B cell (primary cell): ENCODE measurements around the gene CHD9. TPM values are rescaled to one million over a fixed set of nuclear protein-coding genes. Genes with fewer than 3 reads are reported as not detected.

ENCODE experiments used
- ATAC-seq: fragments of 200-7000 bp; cut with Tn5 transposase; one replicate; pipeline ENCODE4 v1.10.0; 2021; ENCODE audit warnings: low read depth, mild to moderate bottlenecking, moderate number of reproducible peaks, moderate library complexity
- CTCF ChIA-PET: fragments of 350-600 bp; sonication (Branson Sonifier 250); formaldehyde crosslinking; loops from one replicate; lab custom pipeline; 2021; ENCODE audit warnings: antibody characterized with exemption, inconsistent platforms; lab: Charles Lee
- POLR2A ChIA-PET: fragments of 350-600 bp; sonication (Branson Sonifier 250); formaldehyde crosslinking; loops from one replicate; lab custom pipeline; 2021; ENCODE audit warnings: antibody characterized with exemption; lab: Charles Lee
- DNase-seq: peaks from one replicate; pipeline ENCODE4 v3.0.0; 2013
- H2AFZ ChIP-seq: 2 replicates; pipeline ENCODE4 v1.6.1; 2012; ENCODE audit warnings: mild to moderate bottlenecking, low read depth, low read length; ENCODE audit not compliant: insufficient read depth, poor library complexity, severe bottlenecking
- H3K27ac ChIP-seq, 2 donors: 1 replicate in 1 of 2; 2 replicates in 1 of 2; pipeline ENCODE4 v1.5.1; 2012 to 2013; ENCODE audit warnings: low read length in 2 of 2, mild to moderate bottlenecking in 2 of 2, moderate library complexity in 1 of 2
- H3K27me3 ChIP-seq, 4 experiments: fragments of 200-600 bp in 1 of 4; sonication (generic) in 1 of 4; replicated peaks in 1 of 4; 1 replicate in 2 of 4; 2 replicates in 2 of 4; pipeline versions ENCODE4 v1.6.1 to v1.7.0; 2013 to 2016; ENCODE audit warnings: low read length in 3 of 4, mild to moderate bottlenecking in 2 of 4, mixed read lengths in 1 of 4, moderate library complexity in 1 of 4; ENCODE audit not compliant: insufficient read depth in 4 of 4, control insufficient read depth in 3 of 4; ENCODE audit errors: control extremely low read depth in 1 of 4
- H3K36me3 ChIP-seq, 2 experiments: replicated peaks in 1 of 2; 1 replicate in 1 of 2; 2 replicates in 1 of 2; pipeline versions ENCODE4 v1.6.1 to v1.7.1; 2013; ENCODE audit warnings: low read length in 1 of 2; ENCODE audit not compliant: insufficient read depth in 2 of 2, control insufficient read depth in 1 of 2; ENCODE audit errors: control extremely low read depth in 1 of 2, extremely low read depth in 1 of 2
- H3K4me1 ChIP-seq, 2 donors: fragments of 200-600 bp in 1 of 2; sonication (generic) in 1 of 2; 1 replicate in 1 of 2; 2 replicates in 1 of 2; pipeline versions ENCODE4 v1.5.1 to v1.6.1; 2013 to 2017; ENCODE audit warnings: low read length in 2 of 2; ENCODE audit not compliant: control insufficient read depth in 2 of 2, insufficient read depth in 2 of 2
- H3K4me2 ChIP-seq: replicated peaks from 2 replicates; pipeline ENCODE3; 2012; ENCODE audit warnings: mild to moderate bottlenecking, low read depth, low read length; ENCODE audit not compliant: poor library complexity, severe bottlenecking
- H3K4me3 ChIP-seq, 5 experiments: fragments of 200-600 bp in 1 of 5; sonication (generic) in 1 of 5; 1 replicate in 3 of 5; 2 replicates in 2 of 5; pipeline versions ENCODE4 v1.5.1 to v1.7.0; 2011 to 2016; ENCODE audit warnings: low read length in 4 of 5, mild to moderate bottlenecking in 4 of 5, low read depth in 2 of 5, control low read depth in 1 of 5, moderate library complexity in 1 of 5; ENCODE audit not compliant: insufficient read depth in 1 of 5; ENCODE audit errors: control extremely low read depth in 1 of 5, extremely low read depth in 1 of 5
- H3K79me2 ChIP-seq: fragments of 200-600 bp; sonication (generic); one replicate; pipeline ENCODE4 v1.6.0; 2016; ENCODE audit warnings: low read length; ENCODE audit not compliant: control insufficient read depth, insufficient read depth
- H3K9ac ChIP-seq: fragments of 200-600 bp; sonication (generic); 2 replicates; pipeline ENCODE4 v1.6.1; 2017; ENCODE audit warnings: mild to moderate bottlenecking, low read length, moderate library complexity
- H3K9me3 ChIP-seq, 3 donors: one replicate each; pipeline versions ENCODE4 v1.6.1 to v1.7.1; 2013; ENCODE audit warnings: low read length in 2 of 3; ENCODE audit not compliant: control insufficient read depth in 2 of 3, insufficient read depth in 1 of 3; ENCODE audit errors: control extremely low read depth in 1 of 3
- H4K20me1 ChIP-seq: 2 replicates; pipeline ENCODE4 v1.6.0; 2012; ENCODE audit warnings: mild to moderate bottlenecking, low read length; ENCODE audit not compliant: insufficient read depth, control insufficient read depth, poor library complexity, severe bottlenecking
- H3K27ac Mint-ChIP-seq: one replicate; pipeline ENCODE4 v1.8.0; 2021; ENCODE audit warnings: mixed read lengths
- H3K27me3 Mint-ChIP-seq: one replicate; pipeline ENCODE4 v1.8.0; 2021; ENCODE audit warnings: mixed read lengths
- H3K4me1 Mint-ChIP-seq: one replicate; pipeline ENCODE4 v1.8.0; 2021; ENCODE audit warnings: mixed read lengths
- H3K4me3 Mint-ChIP-seq: one replicate; pipeline ENCODE4 v1.8.0; 2021; ENCODE audit warnings: mixed read lengths
- H3K9me3 Mint-ChIP-seq: one replicate; pipeline ENCODE4 v1.8.0; 2022; ENCODE audit warnings: mixed read lengths; ENCODE audit not compliant: insufficient read depth
- EZH2 ChIP-seq: IDR thresholded peaks from 2 replicates; pipeline ENCODE4 v1.6.1; 2012; ENCODE audit warnings: borderline replicate concordance, low read depth, mild to moderate bottlenecking, moderate library complexity, low read length; ENCODE audit not compliant: insufficient read depth, poor library complexity, severe bottlenecking
- WGBS: methylation state at CpG from one replicate; pipeline ENCODE4 v1.1.5; 2013; ENCODE audit warnings: missing lambda C conversion rate; ENCODE audit not compliant: insufficient coverage; 5-methylcytosine and 5-hydroxymethylcytosine counted together
- intact Hi-C: fragments of 100-400 bp; cut with micrococcal nuclease; formaldehyde crosslinking; loops from one replicate; pipeline ENCODE4 v1.10.0; 2022
- polyA plus RNA-seq: library from polyadenylated mRNA; depleted of rRNA; stranded (reverse); fragments of >200 nt; gene quantifications from 2 replicates; pipeline ENCODE4 v1.2.3, GENCODE V29; 2012
- total RNA-seq, 2 donors: library from RNA; stranded (reverse); fragments of 120-200 nt in 1 of 2; gene quantifications; 1 replicate in 1 of 2; 2 replicates in 1 of 2; pipeline versions ENCODE4 v1.2.3 to v1.2.4, GENCODE V29; 2013 to 2022
- TF ChIP-seq, protein P1 (sequence below): fragments of 200-600 bp; IDR thresholded peaks from one replicate; pipeline ENCODE4 v1.8.0; 2022; ENCODE audit warnings: antibody characterized with exemption, mild to moderate bottlenecking

The CHD9 gene
- total and polyA plus RNA-seq, 2 donors (not counting 1 experiment from before 2014, with no cell fraction given): 12.2 to 102 TPM

DNA sequence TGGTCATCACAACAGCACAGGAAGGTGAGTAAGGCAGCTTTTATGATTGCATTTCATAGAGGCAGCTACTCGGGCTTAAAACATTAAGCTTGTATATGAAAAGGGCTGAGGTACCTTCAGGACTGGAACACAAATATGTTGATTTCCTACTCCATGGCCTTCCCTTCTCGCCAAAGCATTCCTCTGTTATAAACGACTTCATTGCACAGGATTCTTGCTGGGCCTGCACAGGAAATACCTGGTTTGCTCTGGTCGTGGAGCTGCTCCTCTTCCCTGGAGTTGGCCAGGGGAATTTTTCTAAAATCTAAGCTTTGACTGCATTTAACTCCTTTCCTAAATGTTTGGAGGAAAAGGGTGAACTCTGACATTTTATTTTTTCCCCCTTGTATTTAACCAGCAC lies 49.0 kb downstream of the CHD9 start:
- H4K20me1 ChIP-seq: peaks cover 6% of the 10 kb centered on the region
- no peak for ATAC-seq
- no peaks in the 10 kb centered on the region for H3K27me3 Mint-ChIP-seq
- H3K4me1 Mint-ChIP-seq: peaks cover 40% of the 10 kb centered on the region
- H3K4me3 ChIP-seq: no peak overlapping the region
- no peak overlapping the region for H3K4me2 ChIP-seq
- H3K4me1 ChIP-seq: peaks cover 18 to 30% of the 10 kb centered on the region in 2 donors
- no peak overlapping the region for H3K4me3 Mint-ChIP-seq
- no peaks in the 10 kb centered on the region for H3K9me3 ChIP-seq
- H2AFZ ChIP-seq: no peak overlapping the region
- H3K79me2 ChIP-seq: peaks cover 79% of the 10 kb centered on the region
- no CpG with 5 or more reads among the region's 4 CpGs for WGBS
- H3K9ac ChIP-seq: no peak overlapping the region
- TF ChIP-seq, protein P1, sequence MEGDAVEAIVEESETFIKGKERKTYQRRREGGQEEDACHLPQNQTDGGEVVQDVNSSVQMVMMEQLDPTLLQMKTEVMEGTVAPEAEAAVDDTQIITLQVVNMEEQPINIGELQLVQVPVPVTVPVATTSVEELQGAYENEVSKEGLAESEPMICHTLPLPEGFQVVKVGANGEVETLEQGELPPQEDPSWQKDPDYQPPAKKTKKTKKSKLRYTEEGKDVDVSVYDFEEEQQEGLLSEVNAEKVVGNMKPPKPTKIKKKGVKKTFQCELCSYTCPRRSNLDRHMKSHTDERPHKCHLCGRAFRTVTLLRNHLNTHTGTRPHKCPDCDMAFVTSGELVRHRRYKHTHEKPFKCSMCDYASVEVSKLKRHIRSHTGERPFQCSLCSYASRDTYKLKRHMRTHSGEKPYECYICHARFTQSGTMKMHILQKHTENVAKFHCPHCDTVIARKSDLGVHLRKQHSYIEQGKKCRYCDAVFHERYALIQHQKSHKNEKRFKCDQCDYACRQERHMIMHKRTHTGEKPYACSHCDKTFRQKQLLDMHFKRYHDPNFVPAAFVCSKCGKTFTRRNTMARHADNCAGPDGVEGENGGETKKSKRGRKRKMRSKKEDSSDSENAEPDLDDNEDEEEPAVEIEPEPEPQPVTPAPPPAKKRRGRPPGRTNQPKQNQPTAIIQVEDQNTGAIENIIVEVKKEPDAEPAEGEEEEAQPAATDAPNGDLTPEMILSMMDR: no peak
- no peak for TF ChIP-seq EZH2
- peaks cover 0 to 5% of the 10 kb centered on the region in 2 experiments for H3K36me3 ChIP-seq
- H3K27me3 ChIP-seq: no peaks in the 10 kb centered on the region
- no peaks in the 10 kb centered on the region for H3K9me3 Mint-ChIP-seq
- H3K27ac Mint-ChIP-seq: no peak overlapping the region
- intact Hi-C loops: no loop called here
- POLR2A ChIA-PET: no interaction called here
- DNase-seq: no peak
- peak overlapping the region in 1 of 2 donors; percentile 26 for H3K27ac ChIP-seq
- CTCF ChIA-PET: interaction anchor here (1.2 to 1.7 kb wide), 2 partner anchors 12 to 49 kb away, joined by 5 to 10 read pairs; partner anchors contain the start of gene CHD9

- ChIA-PET POLR2A (no interaction called here), CTCF (no interaction called here)
- Histone ChIP-seq H4K20me1 (peaks cover 6% of the 10 kb centered on the region), H3K4me1 (peaks cover 5 to 13% of the 10 kb centered on the region in 2 donors), H3K36me3 (peaks cover 0 to 5% of the 10 kb centered on the region in 2 experiments), H3K9ac (no peak overlapping the region), H3K4me3 (no peak overlapping the region), H2AFZ (no peak overlapping the region), H3K27me3 (no peaks in the 10 kb centered on the region), H3K27ac (no peak overlapping the region), H3K4me2 (no peak overlapping the region), H3K79me2 (peaks cover 88% of the 10 kb centered on the region), H3K9me3 (no peaks in the 10 kb centered on the region)
- H3K9me3 Mint-ChIP-seq: no peaks in the 10 kb centered on the region
- H3K4me1 Mint-ChIP-seq: peaks cover 27% of the 10 kb centered on the region
- no peak overlapping the region for H3K4me3 Mint-ChIP-seq
- H3K27me3 Mint-ChIP-seq: no peaks in the 10 kb centered on the region
- DNase-seq: no peak
- TF ChIP-seq, protein P1: no peak
- 96% methylated on average over 4 of the region's 5 CpGs for WGBS
- intact Hi-C loops: no loop called here
- H3K27ac Mint-ChIP-seq: no peak overlapping the region
- no peak for ATAC-seq
These were observed 50.8 kb downstream of the CHD9 start for GRCh38 chr16:53105565-53105964.
